Measurements from ENCODE around the gene SLC35G6.

The SLC35G6 gene

DNA sequence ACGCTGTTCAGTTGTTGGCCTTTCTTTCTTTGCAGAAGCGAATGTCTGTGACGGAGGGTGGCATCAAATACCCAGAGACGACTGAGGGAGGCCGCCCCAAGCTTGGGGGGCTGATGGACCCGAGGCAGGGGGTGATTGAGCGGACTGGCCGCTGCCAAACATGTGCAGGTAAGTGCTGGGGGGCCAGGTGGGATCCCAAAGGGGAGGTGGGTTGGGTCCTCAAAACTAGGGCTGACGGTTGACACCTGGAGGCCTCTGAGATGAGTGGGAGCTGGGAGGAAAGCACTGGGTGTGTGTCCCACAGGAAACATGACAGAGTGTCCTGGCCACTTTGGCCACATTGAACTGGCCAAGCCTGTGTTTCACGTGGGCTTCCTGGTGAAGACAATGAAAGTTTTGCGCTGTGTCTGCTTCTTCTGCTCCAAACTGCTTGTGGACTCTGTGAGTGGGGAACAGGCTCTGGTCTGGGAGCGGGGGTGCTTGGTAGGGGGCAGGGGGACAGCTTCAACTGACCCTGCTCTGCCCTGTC lies 14.7 kb downstream of the SLC35G6 start:
- TF ChIP-seq, protein P1, sequence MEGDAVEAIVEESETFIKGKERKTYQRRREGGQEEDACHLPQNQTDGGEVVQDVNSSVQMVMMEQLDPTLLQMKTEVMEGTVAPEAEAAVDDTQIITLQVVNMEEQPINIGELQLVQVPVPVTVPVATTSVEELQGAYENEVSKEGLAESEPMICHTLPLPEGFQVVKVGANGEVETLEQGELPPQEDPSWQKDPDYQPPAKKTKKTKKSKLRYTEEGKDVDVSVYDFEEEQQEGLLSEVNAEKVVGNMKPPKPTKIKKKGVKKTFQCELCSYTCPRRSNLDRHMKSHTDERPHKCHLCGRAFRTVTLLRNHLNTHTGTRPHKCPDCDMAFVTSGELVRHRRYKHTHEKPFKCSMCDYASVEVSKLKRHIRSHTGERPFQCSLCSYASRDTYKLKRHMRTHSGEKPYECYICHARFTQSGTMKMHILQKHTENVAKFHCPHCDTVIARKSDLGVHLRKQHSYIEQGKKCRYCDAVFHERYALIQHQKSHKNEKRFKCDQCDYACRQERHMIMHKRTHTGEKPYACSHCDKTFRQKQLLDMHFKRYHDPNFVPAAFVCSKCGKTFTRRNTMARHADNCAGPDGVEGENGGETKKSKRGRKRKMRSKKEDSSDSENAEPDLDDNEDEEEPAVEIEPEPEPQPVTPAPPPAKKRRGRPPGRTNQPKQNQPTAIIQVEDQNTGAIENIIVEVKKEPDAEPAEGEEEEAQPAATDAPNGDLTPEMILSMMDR (IDR thresholded peaks at IDR 0.05; ENCODE audit: low read depth, low read length) = no peak
- no peak overlapping the region for H3K4me3 ChIP-seq (ENCODE audit: low read depth, low read length)

DNA sequence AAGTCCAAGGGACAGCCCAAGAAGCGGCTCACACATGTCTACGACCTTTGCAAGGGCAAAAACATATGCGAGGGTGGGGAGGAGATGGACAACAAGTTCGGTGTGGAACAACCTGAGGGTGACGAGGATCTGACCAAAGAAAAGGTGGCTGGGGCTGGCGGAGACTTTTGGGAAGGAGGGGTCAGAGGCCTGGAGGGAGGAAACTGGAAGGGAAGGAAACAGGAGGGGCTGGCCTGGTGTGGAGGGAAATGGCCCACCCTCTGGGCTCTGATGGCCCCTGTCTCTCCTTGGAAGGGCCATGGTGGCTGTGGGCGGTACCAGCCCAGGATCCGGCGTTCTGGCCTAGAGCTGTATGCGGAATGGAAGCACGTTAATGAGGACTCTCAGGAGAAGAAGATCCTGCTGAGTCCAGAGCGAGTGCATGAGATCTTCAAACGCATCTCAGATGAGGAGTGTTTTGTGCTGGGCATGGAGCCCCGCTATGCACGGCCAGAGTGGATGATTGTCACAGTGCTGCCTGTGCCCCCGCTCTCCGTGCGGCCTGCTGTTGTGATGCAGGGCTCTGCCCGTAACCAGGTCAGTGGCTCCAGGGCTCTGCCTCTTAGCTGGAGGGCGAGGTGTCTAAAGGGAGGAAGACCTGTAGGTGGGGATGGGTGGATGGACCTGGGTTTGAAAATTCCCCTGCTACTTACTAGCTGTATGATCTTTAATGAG lies 15.4 kb downstream of the SLC35G6 start:
- TF ChIP-seq, protein P1 (IDR thresholded peaks at IDR 0.05; ENCODE audit: low read depth, low read length) = no peak
- no peak overlapping the region for H3K4me3 ChIP-seq (ENCODE audit: low read depth, low read length)

DNA sequence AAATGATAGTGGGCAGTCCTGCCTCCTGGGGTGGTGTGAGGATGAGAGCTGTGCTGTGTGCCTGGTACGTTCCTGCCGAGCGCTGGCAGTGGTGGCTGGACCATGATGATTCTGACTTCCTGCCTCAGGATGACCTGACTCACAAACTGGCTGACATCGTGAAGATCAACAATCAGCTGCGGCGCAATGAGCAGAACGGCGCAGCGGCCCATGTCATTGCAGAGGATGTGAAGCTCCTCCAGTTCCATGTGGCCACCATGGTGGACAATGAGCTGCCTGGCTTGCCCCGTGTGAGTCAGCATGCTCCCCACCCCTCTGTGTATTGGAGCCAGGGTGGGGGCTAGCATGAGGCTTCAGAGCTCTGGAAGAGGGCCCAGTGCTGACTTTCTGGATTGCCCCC lies 16.0 kb downstream of the SLC35G6 start:
- TF ChIP-seq, protein P1 (IDR thresholded peaks at IDR 0.05; ENCODE audit: low read depth, low read length) = no peak
- no peak overlapping the region for H3K4me3 ChIP-seq (ENCODE audit: low read depth, low read length)

DNA sequence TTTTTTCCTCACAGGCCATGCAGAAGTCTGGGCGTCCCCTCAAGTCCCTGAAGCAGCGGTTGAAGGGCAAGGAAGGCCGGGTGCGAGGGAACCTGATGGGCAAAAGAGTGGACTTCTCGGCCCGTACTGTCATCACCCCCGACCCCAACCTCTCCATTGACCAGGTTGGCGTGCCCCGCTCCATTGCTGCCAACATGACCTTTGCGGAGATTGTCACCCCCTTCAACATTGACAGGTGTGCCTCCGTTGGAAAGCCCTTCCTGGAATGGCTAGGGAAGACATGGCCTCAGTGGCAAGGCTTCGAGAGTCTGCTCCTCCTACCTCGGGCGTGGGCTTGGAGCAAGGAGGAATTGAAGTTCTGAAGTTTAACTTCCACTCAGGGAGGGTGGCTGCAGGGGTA lies 16.4 kb downstream of the SLC35G6 start:
- TF ChIP-seq, protein P1 (IDR thresholded peaks at IDR 0.05; ENCODE audit: low read depth, low read length) = no peak
- H3K4me3 ChIP-seq (ENCODE audit: low read depth, low read length) = no peak overlapping the region

DNA sequence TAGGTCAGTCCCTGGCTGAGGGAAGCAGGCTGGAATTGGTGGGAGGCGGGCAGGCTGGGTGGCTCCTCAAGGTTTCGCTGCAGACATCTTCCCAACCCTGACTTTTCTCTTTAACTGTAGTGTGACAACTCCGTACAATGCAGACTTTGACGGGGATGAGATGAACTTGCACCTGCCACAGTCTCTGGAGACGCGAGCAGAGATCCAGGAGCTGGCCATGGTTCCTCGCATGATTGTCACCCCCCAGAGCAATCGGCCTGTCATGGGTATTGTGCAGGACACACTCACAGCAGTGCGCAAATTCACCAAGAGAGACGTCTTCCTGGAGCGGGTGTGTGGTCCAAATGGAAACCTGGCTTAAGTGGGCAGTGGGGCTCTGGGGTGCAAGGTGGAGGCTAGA lies 17.9 kb downstream of the SLC35G6 start:
- H3K4me3 ChIP-seq (ENCODE audit: low read depth, low read length) = no peak overlapping the region
- TF ChIP-seq, protein P1 (IDR thresholded peaks at IDR 0.05; ENCODE audit: low read depth, low read length) = no peak

DNA sequence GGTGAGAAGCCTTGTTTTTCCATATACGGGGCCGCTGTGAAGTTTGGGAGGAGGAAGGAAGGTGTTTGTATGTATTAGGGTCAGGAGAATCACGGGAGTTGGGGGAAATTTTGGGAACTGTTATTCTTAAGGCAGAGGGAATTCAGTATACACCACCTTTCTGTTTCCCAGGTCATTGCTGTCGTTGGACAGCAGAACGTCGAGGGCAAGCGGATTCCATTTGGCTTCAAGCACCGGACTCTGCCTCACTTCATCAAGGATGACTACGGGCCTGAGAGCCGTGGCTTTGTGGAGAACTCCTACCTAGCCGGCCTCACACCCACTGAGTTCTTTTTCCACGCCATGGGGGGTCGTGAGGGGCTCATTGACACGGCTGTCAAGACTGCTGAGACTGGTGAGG lies 20.5 kb downstream of the SLC35G6 start:
- no peak overlapping the region for H3K4me3 ChIP-seq (ENCODE audit: low read depth, low read length)
- TF ChIP-seq, protein P1 (IDR thresholded peaks at IDR 0.05; ENCODE audit: low read depth, low read length) = no peak

DNA sequence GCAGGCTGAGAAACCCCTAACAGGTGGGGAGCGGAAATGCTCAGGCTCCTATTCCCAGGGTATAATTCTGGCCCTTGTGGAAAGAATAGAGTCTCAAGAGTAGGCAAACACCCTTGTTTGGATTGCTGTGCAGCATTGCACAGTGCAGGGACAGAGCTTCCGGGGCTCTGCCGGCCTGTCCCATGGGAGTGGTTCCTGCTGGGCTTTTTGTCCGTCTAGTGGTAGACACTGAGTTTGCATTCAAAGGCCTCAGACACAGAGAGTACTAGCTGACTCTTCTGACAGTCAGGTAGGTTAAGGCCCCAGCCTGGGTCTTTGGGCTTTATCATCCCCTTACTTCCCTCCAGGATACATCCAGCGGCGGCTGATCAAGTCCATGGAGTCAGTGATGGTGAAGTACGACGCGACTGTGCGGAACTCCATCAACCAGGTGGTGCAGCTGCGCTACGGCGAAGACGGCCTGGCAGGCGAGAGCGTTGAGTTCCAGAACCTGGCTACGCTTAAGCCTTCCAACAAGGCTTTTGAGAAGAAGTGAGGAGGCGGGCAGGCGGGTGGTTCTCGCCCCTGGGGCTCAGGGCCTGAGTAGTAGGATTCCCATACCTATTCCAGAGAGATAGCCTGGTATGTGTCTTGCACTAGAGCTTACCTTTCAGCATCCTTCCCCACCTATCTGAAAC lies 21.1 kb downstream of the SLC35G6 start:
- no peak overlapping the region for H3K4me3 ChIP-seq (ENCODE audit: low read depth, low read length)
- TF ChIP-seq, protein P1 (IDR thresholded peaks at IDR 0.05; ENCODE audit: low read depth, low read length) = no peak

Measured in WI38 (cell line).